ELF-1 (cell line): ENCODE measurements around the gene SRRM5.
"Not testable (repeated sequence)": the region's sequence is repeated elsewhere in the genome, so short reads cannot be mapped to it uniquely, and the experiment has no call there.

Experiments
- DNase-seq: peaks from one replicate; pipeline ENCODE4 v3.0.0-alpha.2; 2016; ENCODE audit warnings: low read depth, low spot score

The SRRM5 gene

DNA sequence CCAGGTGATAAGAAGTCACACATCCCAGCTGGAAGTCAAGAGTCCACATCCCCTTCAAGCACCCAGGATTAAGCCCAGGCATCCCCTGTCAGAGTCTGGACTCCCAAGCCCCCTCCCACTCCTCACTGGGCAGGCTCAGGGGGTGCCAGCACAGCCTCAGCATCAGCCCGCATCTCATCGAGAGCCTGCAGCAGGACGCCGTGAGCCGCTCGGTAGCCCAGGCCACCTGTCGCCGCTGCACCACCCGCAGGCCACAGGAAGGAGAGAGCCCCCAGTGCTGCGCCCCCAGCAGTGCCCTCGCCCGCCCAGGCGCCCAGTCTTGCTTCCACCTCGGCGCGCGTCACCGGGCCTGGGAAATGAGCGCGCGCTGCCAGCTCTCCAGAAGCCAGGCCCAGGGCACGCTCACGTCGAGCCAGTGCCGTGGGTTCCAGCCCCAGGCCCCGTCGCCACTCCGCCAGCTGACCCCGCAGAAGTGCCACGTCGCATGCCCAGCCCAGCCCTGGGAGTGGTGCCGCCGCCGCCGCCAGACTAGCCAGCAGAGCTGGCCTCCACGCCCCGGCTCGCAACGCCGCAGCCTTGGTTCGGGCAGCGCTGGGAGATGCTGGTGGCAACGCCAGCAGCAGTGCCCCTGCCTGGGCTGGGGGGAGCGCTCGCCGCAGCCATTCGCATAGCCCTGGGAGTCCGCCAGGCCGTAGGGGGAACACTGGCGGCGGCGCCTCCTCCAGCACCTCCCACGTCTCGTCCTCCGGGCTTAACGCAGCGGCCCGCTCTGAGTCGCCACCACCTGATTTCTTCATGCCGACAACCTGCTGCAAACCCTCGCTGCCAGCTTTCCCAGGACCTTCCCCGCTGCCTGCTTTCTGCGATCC lies 19.8 kb upstream of the SRRM5 start:
- DNase-seq = no peak

DNA sequence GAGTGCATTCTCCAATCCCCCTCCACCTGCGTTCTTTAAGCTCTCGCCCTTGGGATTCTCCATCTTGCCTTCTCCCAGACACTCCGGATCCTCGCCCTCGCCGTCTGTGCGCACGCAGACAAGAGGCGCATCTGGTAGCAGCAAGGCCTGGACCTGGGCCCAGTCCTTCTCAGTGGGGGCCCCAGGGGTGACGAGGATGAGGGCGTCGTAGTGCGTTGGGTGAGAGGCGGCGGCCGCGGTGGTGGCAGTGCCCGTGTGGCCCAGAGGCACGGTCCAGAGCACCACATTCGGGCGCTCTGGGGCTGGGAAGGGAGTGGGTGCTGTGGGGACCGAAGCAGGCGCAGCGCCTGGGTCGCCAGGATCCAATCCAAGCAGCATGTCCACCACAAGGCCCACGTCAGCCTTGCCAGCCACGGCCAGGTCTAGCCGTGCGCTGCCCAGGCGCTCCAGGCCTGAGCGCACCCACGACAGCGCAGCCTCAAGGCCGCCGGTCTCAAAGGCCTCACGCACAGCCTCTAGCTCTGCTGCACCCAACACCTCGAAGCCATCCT lies 19.0 kb upstream of the SRRM5 start:
- DNase-seq = no peak

GRCh38 chr19:43594081-43594697 lies 17.7 kb upstream of the SRRM5 start:
- DNase-seq = no peak

- DNase-seq = peak; percentile 91
Observed at GRCh38 chr19:43594710-43595604, 16.9 kb upstream of the SRRM5 start.

GRCh38 chr19:43595605-43595998 lies 16.3 kb upstream of the SRRM5 start:
- no peak for DNase-seq

GRCh38 chr19:43595999-43596841 lies 15.7 kb upstream of the SRRM5 start, which contains the start of the genes IRGQ and ZNF576:
Gene IRGQ (minus strand): TSS chr19:43596134. CDS start chr19:43595338, 796 bp downstream.
Gene ZNF576 (plus strand): TSS chr19:43596595. CDS start chr19:43597109, 514 bp downstream.
- DNase-seq = peak; percentile 100

DNA sequence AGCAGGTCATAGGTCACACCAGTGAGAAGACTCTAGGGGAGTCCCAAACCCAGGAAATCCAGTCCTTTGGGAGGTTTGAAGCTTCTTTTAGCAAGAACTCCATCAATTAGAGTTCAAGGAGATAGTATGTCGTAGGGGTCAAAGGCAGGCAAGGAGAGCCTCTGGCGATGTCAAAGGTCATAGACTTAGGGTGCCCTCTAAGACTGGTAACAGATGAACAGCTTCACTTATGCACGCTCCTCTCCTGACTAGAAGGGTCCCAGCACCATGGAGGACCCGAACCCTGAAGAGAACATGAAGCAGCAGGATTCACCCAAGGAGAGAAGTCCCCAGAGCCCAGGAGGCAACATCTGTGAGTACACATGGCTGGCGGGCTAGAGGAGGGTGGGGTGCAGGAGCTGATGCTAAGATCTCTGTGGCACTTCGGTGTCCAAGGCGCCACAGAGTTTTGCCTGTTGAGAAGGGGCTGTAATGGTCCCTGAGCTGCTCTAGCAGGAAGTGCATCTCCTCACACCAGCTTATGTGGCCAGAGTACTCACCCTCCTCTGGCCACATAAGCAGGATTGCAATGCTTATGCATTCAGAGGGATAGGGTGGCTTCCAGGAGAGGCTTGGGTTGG lies 14.9 kb upstream of the SRRM5 start:
- no peak for DNase-seq

DNA sequence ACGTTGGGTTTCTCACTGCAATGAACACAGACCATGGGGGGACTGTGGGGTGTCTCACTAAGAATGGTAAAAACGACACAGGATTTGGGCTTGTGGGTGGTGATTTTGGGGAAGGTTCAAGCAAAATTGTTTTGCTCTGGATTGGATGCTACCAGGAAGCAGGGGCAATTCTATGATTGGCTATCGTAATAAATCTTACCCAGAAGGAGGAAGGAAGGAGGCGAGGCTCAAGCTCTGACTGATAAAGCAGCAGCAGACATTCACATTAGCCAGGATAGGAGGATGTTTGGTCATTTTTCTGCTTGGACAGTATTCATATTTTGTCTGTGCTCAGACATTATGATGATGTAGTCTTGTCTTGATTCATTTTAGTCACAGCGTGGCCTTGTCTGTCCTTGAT lies 14.0 kb upstream of the SRRM5 start:
- DNase-seq = no peak

DNA sequence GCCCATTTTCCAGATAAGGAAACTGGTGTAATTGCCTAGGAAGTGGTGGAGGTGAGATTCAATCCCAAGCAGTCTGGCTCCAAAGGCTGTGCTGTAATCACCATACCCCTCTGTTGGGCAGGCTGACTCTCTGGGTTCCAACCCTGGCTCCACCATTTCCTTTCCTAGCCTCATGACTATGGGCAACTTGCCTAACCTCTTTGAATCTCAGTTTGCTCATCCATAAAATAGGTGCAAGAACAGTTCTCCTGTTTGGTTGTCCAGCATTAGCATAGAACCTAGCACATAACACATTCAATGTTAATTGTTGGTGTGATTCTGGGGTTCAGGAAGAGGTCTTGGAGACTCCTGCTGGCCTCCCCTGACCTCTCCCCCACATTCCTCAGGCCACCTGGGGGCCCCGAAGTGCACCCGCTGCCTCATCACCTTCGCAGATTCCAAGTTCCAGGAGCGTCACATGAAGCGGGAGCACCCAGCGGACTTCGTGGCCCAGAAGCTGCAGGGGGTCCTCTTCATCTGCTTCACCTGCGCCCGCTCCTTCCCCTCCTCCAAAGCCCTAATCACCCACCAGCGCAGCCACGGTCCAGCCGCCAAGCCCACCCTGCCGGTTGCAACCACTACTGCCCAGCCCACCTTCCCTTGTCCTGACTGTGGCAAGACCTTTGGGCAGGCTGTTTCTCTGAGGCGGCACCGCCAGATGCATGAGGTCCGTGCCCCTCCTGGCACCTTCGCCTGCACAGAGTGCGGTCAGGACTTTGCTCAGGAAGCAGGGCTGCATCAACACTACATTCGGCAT lies 13.2 kb upstream of the SRRM5 start:
- no peak for DNase-seq

DNA sequence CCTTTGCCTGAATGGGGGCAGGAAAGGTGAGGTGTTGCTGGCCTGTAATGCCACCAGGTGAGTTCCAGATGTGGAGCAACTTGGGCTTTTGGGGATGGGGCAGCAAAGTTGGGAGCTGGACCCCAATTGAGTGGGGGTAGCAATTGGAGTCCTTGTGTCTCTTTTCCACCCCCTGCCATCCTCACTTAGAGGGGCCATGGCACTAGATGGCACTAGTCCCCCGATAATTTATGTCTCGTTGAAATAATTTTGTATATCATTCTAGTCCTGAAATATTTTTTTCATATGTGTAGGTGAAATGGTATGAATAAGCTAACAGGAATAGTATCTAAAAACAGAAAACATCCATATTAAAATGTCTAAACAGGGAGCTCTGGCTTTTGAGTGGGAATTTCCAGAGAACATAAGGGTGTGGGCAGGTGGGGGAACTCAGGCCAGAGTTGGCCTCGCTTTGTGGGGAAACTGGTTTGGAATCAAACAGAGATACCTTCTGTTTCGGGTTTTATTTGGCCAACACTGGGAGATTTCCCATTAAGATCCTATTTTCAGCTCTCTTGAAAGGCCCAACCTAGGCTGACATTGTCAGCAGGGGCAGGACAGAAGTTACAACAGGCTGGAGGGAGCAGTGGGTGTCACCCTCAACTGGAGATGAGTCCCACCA lies 12.1 kb upstream of the SRRM5 start:
- no peak for DNase-seq

DNA sequence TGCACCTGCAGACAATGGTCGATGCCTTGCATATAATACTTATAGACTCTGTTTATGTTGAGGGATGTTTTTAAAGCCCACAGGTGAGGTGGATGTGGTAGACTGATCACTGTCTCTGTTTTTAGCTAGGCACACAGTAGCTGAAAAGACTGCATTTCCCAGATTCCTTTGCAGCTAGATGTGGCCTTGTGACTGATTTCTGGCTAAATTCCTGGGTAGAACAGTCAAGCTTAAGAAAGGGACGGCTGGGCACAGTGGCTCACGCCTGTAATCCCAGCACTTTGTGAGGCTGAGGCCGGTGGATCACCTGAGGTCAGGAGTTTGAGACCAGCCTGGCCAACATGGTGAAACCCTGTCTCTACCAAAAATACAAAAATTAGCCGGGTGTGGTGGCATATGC lies 11.6 kb upstream of the SRRM5 start:
- not testable (repeated sequence) for DNase-seq

- no peak for DNase-seq
Observed at GRCh38 chr19:43605875-43606568, 5.9 kb upstream of the SRRM5 start.

DNA sequence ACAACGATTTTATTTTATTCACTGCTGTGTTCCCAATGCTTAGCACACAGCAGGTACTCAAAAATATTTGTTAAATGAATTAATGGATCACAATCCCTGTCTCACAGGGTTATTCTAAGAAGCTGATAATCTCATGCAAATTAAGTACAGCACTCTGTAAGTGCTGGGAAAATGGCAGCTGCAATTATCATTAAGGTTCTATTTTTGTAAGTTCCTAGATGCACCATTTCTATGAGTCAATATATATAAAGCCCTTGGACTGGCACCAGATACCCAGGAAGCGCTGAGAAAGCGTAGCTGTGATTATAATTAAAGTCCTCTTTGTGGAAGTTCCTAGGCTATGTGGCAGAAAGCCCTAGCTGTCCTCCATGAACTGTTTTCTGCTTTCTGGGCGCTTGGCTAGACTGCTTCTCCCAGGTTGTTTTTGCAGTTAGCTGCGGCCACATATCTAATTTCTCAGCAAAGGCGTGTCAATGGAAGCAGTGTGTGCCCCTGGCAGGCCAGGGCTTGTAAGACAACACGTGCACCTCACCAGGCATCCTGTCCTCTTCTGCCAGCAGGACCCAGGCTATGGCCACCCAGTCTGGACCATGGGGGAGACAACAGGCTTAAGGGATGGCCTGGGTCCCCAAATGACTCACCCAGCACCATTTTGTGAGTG lies 5.2 kb upstream of the SRRM5 start:
- no peak for DNase-seq

DNA sequence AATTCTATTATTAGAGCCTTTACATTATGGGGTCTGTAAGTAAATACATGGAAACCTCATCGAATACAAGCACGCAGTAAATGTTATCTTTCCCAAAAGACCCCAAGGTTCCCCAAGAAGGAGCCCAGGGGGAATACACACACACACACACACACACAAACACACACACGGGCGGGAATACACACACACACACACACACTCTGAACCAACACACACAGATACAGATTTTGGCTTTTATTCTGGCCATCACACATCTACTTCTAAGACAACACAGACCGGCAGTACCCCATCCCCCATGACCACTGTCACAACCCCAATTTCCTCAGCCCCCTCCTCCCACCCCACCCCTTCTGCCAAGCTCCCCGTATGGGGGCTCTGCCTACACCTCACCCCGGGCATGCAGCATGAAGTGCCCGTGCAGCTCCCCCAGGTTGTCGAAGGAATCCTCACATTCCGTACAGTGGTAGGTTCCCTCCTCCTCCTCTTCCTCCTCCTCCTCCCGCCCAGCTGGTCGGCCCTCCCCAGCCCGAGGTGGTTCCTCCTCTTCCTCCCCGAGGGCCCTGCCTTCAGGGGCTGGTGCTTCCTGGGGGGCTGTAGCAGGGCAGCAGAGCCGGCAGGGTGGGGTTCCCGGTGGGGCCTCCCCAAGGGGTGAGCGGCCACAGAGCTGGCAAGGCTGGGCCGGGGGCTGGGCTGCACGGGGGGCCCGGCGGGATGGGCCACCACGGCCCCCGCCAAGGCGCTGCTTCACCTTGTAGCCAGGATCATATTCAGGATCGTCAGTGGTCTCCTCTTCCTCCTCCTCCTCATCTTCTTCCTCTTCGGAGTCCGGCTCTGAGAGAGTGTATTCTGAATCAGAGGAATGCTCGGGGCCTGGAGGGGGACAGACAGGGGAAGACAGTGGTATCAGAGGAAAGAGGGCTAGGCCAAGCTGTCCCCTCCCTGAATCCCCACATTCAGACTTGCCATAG lies 4.4 kb upstream of the SRRM5 start:
- no peak for DNase-seq

DNA sequence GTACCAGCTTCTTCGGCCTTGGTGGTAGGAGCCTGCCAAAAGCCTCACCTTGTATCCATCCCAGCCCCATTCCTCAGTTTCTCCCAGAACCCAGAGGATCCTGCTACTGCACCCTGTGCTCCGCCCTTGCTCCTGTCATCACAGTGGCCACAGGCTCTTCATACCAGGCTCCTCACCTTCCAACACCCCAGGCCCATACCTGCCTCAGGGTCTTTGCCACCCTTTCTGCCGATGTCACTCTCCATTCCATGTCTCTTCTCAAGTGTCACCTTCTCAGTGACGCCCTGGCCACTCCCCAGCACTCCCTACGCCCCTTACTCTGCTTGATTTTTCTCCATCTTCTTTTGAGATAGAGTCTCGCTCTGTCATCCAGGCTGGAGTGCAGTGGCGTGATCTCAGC lies 2.0 kb upstream of the SRRM5 start:
- DNase-seq = no peak

GRCh38 chr19:43610493-43610892 lies 1.4 kb upstream of the SRRM5 start:
- DNase-seq = no peak

GRCh38 chr19:43612374-43612773 lies 486 bp downstream of the SRRM5 start:
- DNase-seq = no peak
